ENCODE measurements around the gene OR51I1. TPM values are rescaled to one million over a fixed set of nuclear protein-coding genes. Genes with fewer than 3 reads are reported as not detected.

OR51I1 gene
- total and polyA plus RNA-seq, 2 of the 13 experiments (the other 11 are each of a cell fraction or from before 2014, with no cell fraction given) = 0.09 TPM; not detected in 1

GRCh38 chr11:5449023-5449422 is 7.7 kb upstream of the OR51I1 start, which contains the start of gene OR51I2:
OR51I2 (plus strand) TSS chr11:5449323; CDS start chr11:5453489, 4,166 bp downstream.
- Histone ChIP-seq H3K4me3 (replicated peaks in 1 of 3; ENCODE audit: insufficient read depth in 1 of 3, low read depth in 2 of 3, low read length in 3 of 3) (no peak within 1 kb of the TSS), H3K9ac (ENCODE audit: insufficient read depth, low read depth, low read length) (no peak within 1 kb of the TSS), H3K27ac (ENCODE audit: extremely low read length, insufficient read depth, low read length) (no peak within 1 kb of the TSS), H3K79me2 (ENCODE audit: insufficient read depth, low read length) (no peaks in the 10 kb centered on the region), H3K27me3 (ENCODE audit: control insufficient read depth in 1 of 2, insufficient read depth in 2 of 2, low read length in 2 of 2) (0 out of 5 replicates have a peak, but pooled peaks cover 0 to 9% of the 10 kb centered on the region in 2 experiments), H3K36me3 (replicated peaks in 1 of 2; ENCODE audit: control insufficient read depth in 1 of 2, insufficient read depth in 2 of 2, low read length in 2 of 2) (no peaks in the 10 kb centered on the region), H3K4me2 (ENCODE audit: low read depth, low read length) (no peak within 1 kb of the TSS), H4K20me1 (ENCODE audit: insufficient read depth, low read length) (no peaks in the 10 kb centered on the region), H2AFZ (ENCODE audit: low read length) (no peak within 1 kb of the TSS), H3K4me1 (ENCODE audit: insufficient read depth, low read length) (no peaks in the 10 kb centered on the region), H3K9me3 (ENCODE audit: low read length) (no peaks in the 10 kb centered on the region)
- no peak for FAIRE-seq
- BruUV-seq (replicated peaks) = no TSS peak
- WGBS (ENCODE audit: low lambda C conversion rate) = 8% methylated on average over 2 of the region's 2 CpGs
- no peak for ATAC-seq
- DNase-seq (ENCODE audit: low spot score) = no peak
- CTCF ChIA-PET (ENCODE audit: low intra/inter-chr PET ratio, low total read pairs) = no interaction called here
- intact Hi-C loops (cut with micrococcal nuclease; ENCODE audit: unreplicated experiment) = no loop called here
- POLR2A ChIA-PET = no interaction called here
- TF ChIP-seq BORCS8-MEF2B (CRISPR knock-in tag; IDR thresholded peaks at IDR 0.05) = no peak
- no peak for TF ChIP-seq DNMT3B (CRISPR knock-in tag; conservative IDR thresholded peaks at IDR 0.05)
- no peak for TF ChIP-seq DDIT3 (CRISPR knock-in tag; IDR thresholded peaks at IDR 0.05)
- TF ChIP-seq MYNN (CRISPR knock-in tag; IDR thresholded peaks at IDR 0.05; ENCODE audit: low read depth) = no peak
- TF ChIP-seq NR3C1 (CRISPR knock-in tag; IDR thresholded peaks at IDR 0.05) = no peak
- TF ChIP-seq CREBL2 (CRISPR knock-in tag; IDR thresholded peaks at IDR 0.05; ENCODE audit: borderline replicate concordance) = no peak
- TF ChIP-seq U2AF1 (optimal IDR thresholded peaks at IDR 0.05; ENCODE audit: low read depth, low read length) = no peak
- no peak for TF ChIP-seq MYPOP (CRISPR knock-in tag; IDR thresholded peaks at IDR 0.05)
- TF ChIP-seq PRDM10 (CRISPR knock-in tag; IDR thresholded peaks at IDR 0.05; ENCODE audit: low read depth) = no peak
- TF ChIP-seq ZNF749 (CRISPR knock-in tag; IDR thresholded peaks at IDR 0.05; ENCODE audit: borderline replicate concordance) = no peak
- TF ChIP-seq ARID5B (CRISPR knock-in tag; IDR thresholded peaks at IDR 0.05) = no peak
- TF ChIP-seq NR2F6 (IDR thresholded peaks at IDR 0.05) = no peak
- TF ChIP-seq NR2F6 (CRISPR knock-in tag; IDR thresholded peaks at IDR 0.05) = no peak
- in situ Hi-C loops (cut with HindIII; ENCODE audit: extremely low pct_ligation_motif_present, low pct_unique_long_range_greater_than_20kb) = no loop called here

All from HepG2 (cell line).